ENCODE data around the gene BGN.
A peak's percentile ranks its signal among the peaks of the same experiment; 100 is the strongest.

The BGN gene

GRCh38 chrX:153546386-153546785 lies 51.6 kb downstream of the BGN start:
- no peak for DNase-seq (ENCODE audit: low read depth)
- H3K4me3 ChIP-seq (ENCODE audit: low read depth, low read length): no peak overlapping the region
- TF ChIP-seq, protein P1, sequence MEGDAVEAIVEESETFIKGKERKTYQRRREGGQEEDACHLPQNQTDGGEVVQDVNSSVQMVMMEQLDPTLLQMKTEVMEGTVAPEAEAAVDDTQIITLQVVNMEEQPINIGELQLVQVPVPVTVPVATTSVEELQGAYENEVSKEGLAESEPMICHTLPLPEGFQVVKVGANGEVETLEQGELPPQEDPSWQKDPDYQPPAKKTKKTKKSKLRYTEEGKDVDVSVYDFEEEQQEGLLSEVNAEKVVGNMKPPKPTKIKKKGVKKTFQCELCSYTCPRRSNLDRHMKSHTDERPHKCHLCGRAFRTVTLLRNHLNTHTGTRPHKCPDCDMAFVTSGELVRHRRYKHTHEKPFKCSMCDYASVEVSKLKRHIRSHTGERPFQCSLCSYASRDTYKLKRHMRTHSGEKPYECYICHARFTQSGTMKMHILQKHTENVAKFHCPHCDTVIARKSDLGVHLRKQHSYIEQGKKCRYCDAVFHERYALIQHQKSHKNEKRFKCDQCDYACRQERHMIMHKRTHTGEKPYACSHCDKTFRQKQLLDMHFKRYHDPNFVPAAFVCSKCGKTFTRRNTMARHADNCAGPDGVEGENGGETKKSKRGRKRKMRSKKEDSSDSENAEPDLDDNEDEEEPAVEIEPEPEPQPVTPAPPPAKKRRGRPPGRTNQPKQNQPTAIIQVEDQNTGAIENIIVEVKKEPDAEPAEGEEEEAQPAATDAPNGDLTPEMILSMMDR (IDR thresholded peaks at IDR 0.05; ENCODE audit: insufficient read depth, low read depth, low read length, missing control alignments): no peak

DNA sequence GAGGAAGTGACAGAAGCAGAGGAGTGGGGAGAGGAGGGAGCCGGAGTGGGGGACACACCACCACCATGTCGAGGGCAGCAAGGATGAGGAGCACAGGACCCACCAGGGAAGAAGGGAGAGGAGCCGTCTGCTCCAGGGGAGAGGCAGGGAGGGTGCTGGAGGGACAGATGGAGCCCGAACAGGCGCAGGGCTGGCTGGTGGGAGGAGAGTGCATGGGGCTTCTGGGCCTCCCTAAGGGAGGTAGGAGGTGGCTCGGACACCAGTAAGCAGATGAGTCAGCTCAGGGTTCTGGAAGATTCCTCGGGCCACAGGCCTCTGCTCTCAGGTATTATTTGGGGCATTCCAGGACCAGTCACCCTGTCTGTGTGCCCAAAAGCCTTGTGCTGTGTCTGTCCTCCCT lies 52.4 kb downstream of the BGN start:
- TF ChIP-seq, protein P1 (IDR thresholded peaks at IDR 0.05; ENCODE audit: insufficient read depth, low read depth, low read length, missing control alignments): no peak
- no peak overlapping the region for H3K4me3 ChIP-seq (ENCODE audit: low read depth, low read length)
- no peak for DNase-seq (ENCODE audit: low read depth)

DNA sequence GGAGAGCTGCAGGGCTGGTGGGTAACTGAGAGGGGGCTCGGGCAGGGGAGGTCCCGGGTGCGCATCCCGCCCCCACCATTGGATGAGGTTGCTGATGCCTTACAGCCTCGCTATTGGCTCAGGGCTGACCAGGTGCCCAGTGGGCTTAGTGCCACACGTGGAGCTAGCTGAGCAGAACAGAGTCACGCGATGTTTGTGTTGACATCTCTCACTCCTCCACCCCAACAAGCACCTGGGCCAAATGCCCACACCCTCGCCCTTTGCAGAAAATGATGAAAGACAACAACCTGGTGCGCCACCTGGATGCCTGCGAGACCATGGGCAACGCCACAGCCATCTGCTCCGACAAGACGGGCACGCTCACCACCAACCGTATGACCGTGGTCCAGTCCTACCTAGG lies 54.5 kb downstream of the BGN start:
- TF ChIP-seq, protein P1 (IDR thresholded peaks at IDR 0.05; ENCODE audit: insufficient read depth, low read depth, low read length, missing control alignments): no peak
- H3K4me3 ChIP-seq (ENCODE audit: low read depth, low read length): no peak overlapping the region
- no peak for DNase-seq (ENCODE audit: low read depth)

- TF ChIP-seq, protein P1 (IDR thresholded peaks at IDR 0.05; ENCODE audit: insufficient read depth, low read depth, low read length, missing control alignments): no peak
- no peak for DNase-seq (ENCODE audit: low read depth)
- no peak overlapping the region for H3K4me3 ChIP-seq (ENCODE audit: low read depth, low read length)
Measured at GRCh38 chrX:153549807-153550206, 55.0 kb downstream of the BGN start.

GRCh38 chrX:153551135-153551534 lies 56.4 kb downstream of the BGN start:
- TF ChIP-seq, protein P1 (IDR thresholded peaks at IDR 0.05; ENCODE audit: insufficient read depth, low read depth, low read length, missing control alignments): no peak

DNA sequence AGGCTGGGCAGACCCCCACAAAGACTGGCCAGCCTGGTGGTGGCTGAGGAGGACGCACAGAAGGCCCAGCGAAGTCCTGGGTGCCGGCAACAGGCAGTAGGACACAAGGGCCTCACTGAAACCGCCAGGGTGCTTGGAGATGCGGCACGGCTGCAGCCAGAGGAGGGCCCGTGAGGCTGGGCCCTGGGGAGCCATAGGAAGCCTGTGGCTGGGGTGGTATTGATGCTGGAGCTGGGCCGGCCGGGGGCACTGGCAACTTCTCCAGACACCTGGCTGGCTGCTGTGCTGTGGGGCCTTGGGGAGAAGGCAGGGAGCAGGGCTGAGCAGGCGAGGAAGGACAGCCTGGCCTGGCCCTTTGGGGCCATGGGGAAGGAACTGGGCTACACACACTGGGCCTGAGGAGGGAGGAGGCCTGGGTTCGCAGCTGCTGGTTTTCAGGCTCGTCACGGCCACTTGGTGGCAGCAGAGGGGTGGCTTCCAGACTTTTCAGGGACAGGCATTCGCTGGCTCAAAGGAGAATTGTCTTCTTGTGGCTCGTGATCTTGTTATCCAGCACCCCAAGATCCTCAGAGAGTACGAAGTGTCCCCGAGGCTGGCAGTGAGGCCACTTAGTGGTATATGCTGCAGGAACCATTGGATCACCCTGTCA lies 59.9 kb downstream of the BGN start:
- TF ChIP-seq, protein P1 (IDR thresholded peaks at IDR 0.05; ENCODE audit: insufficient read depth, low read depth, low read length, missing control alignments): peak; percentile 68
- no peak overlapping the region for H3K4me3 ChIP-seq (ENCODE audit: low read depth, low read length)
- DNase-seq (ENCODE audit: low read depth): peak; percentile 48

More at GRCh38 chrX:153551135-153551534, 56.4 kb downstream of the BGN start:
- H3K4me3 ChIP-seq (ENCODE audit: low read depth, low read length): no peak overlapping the region
- no peak for DNase-seq (ENCODE audit: low read depth)

DNA sequence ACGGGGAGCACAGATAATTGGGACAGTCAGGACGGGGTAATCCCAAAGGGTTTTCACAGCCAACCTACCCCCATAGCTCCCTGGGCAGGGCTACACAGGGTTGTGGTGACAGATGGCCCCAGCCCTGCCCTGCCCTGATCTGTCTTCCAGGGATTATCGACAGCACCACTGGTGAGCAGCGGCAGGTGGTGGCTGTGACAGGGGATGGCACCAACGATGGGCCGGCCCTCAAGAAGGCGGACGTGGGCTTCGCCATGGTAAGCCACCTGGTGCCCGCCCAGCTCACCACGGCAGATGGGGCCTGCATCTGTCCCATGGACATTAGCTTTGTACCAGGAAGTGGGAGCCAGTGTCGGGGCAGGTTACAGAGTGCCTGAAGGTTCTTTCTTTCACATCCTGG lies 62.0 kb downstream of the BGN start:
- DNase-seq (ENCODE audit: low read depth): no peak
- no peak overlapping the region for H3K4me3 ChIP-seq (ENCODE audit: low read depth, low read length)
- TF ChIP-seq, protein P1 (IDR thresholded peaks at IDR 0.05; ENCODE audit: insufficient read depth, low read depth, low read length, missing control alignments): no peak

All from GM12865 (cell line).